Stomach (tissue), 9 donors: Measurements from ENCODE around the gene AWAT2. TPM values are rescaled to one million over a fixed set of nuclear protein-coding genes. Genes with fewer than 3 reads are reported as not detected.

Experiments
- DNase-seq, 2 donors: peaks; one replicate each; pipeline versions ENCODE4 v3.0.0 to v3.0.0-alpha.2; 2013 to 2019
- H3K27ac ChIP-seq, 5 donors: fragments of 200-600 bp in 4 of 5; sonication (generic) in 4 of 5; one replicate each; pipeline ENCODE4 v1.5.1; 2013 to 2019; ENCODE audit warnings: mild to moderate bottlenecking in 1 of 5, moderate library complexity in 1 of 5
- H3K27me3 ChIP-seq, 3 donors: fragments of 200-600 bp; sonication (generic); one replicate each; pipeline ENCODE4 v1.5.1; 2017 to 2019; ENCODE audit warnings: mixed run types in 1 of 3
- H3K36me3 ChIP-seq, 4 donors: fragments of 200-600 bp; sonication (generic); 1 replicate in 3 of 4; 2 replicates in 1 of 4; pipeline ENCODE4 v1.5.1; 2016 to 2019
- H3K4me1 ChIP-seq, 4 donors: fragments of 200-600 bp; sonication (generic); one replicate each; pipeline ENCODE4 v1.5.1; 2016 to 2019
- H3K4me3 ChIP-seq, 4 donors: fragments of 200-600 bp; sonication (generic) in 3 of 4; one replicate each; pipeline ENCODE4 v1.5.1; 2016 to 2019; ENCODE audit warnings: mild to moderate bottlenecking in 1 of 4
- H3K9me3 ChIP-seq, 4 donors: fragments of 200-600 bp; sonication (generic); one replicate each; pipeline ENCODE4 v1.5.1; 2016 to 2019
- CTCF ChIP-seq, 7 experiments: fragments of 450-650 bp in 4 of 7; fragments of 200-600 bp in 3 of 7; sonication (generic) in 3 of 7; IDR thresholded peaks; one replicate each; pipeline ENCODE4 v1.5.1; 2016 to 2019; ENCODE audit warnings: antibody characterized with exemption in 7 of 7, control low read depth in 2 of 7, mild to moderate bottlenecking in 1 of 7
- EP300 ChIP-seq: sonication (generic); formaldehyde crosslinking; IDR thresholded peaks from one replicate; pipeline ENCODE4 v1.6.1; 2017; ENCODE audit warnings: antibody characterized with exemption
- POLR2A ChIP-seq, 4 donors: fragments of 450-650 bp; IDR thresholded peaks; one replicate each; pipeline ENCODE4 v1.6.1; 2016; ENCODE audit warnings: antibody characterized with exemption in 4 of 4, control low read depth in 2 of 4, mild to moderate bottlenecking in 1 of 4, moderate library complexity in 1 of 4
- POLR2AphosphoS5 ChIP-seq, 3 donors: sonication (generic); formaldehyde crosslinking; IDR thresholded peaks; one replicate each; pipeline ENCODE4 v1.6.1; 2016; ENCODE audit warnings: antibody characterized with exemption in 3 of 3
- WGBS, 5 donors: extraction: QIAGEN DNeasy Blood & Tissue Kit in 3 of 5; methylation state at CpG; one replicate each; pipeline versions ENCODE4 v1.1.5 to v1.1.7; 2013 to 2018; 5-methylcytosine and 5-hydroxymethylcytosine counted together
- intact Hi-C: fragments of 100-400 bp; cut with DNase I; formaldehyde crosslinking; loops from one replicate; pipeline ENCODE4 v1.15.1; 2023; ENCODE audit warnings: low total_unique reads
- polyA plus RNA-seq, 3 donors: library from polyadenylated mRNA; stranded (reverse); fragments of 200-250 nt; gene quantifications; one replicate each; pipeline ENCODE4 v1.2.3, GENCODE V29; 2013
- total RNA-seq, 5 donors: library from RNA; depleted of rRNA; stranded (reverse); fragments of >200 nt; gene quantifications; one replicate each; pipeline versions ENCODE4 v1.1.0 to v1.2.3, GENCODE V29; 2014 to 2016
- donor health status: healthy with polysubstance abuse.
- donor health status: Bipolar disorder and iron deficiency.
- donor health status: healthy.

The AWAT2 gene
- total and polyA plus RNA-seq, 8 donors = not detected

- H3K27ac ChIP-seq = no peak within 1 kb of the TSS
- intact Hi-C loops = no loop called here
- H3K4me1 ChIP-seq = no peaks in the 10 kb centered on the region
- H3K4me3 ChIP-seq = no peak within 1 kb of the TSS
- H3K9me3 ChIP-seq = no peaks in the 10 kb centered on the region
- H3K27me3 ChIP-seq = peaks cover 0 to 20% (median 0%) of the 10 kb centered on the region in 3 donors
- DNase-seq = no peak
- no peak for TF ChIP-seq CTCF (IDR thresholded peaks at IDR 0.05)
- TF ChIP-seq POLR2AphosphoS5 (IDR thresholded peaks at IDR 0.05) = no peak
- no peak for TF ChIP-seq EP300
- TF ChIP-seq POLR2A (IDR thresholded peaks at IDR 0.05) = no peak
- 88 to 96% (median 92%) methylated on average over 11 to 14 of the region's 14 CpGs for WGBS, 5 donors
- no peaks in the 10 kb centered on the region for H3K36me3 ChIP-seq
Observed at GRCh38 chrX:70062076-70062475, 12.3 kb upstream of the AWAT2 start, which contains the start of gene OTUD6A. TSS of gene OTUD6A (plus strand) at chrX:70062457. CDS start at chrX:70062525, 68 bp downstream.

GRCh38 chrX:70054391-70054790, 4.7 kb upstream of the AWAT2 start:
- intact Hi-C loops = no loop called here
- Histone ChIP-seq H3K27me3 (peaks cover 0 to 13% (median 0%) of the 10 kb centered on the region in 3 donors), H3K4me3 (no peak overlapping the region), H3K9me3 (no peaks in the 10 kb centered on the region), H3K27ac (no peak overlapping the region), H3K36me3 (no peaks in the 10 kb centered on the region), H3K4me1 (no peaks in the 10 kb centered on the region)
- TF ChIP-seq POLR2AphosphoS5 (IDR thresholded peaks at IDR 0.05) = no peak
- TF ChIP-seq EP300 = no peak
- no peak for TF ChIP-seq CTCF (IDR thresholded peaks at IDR 0.05)
- no peak for TF ChIP-seq POLR2A (IDR thresholded peaks at IDR 0.05)
- DNase-seq = no peak
- 65 to 89% (median 87%) methylated on average over 4 to 5 of the region's 5 CpGs for WGBS, 5 donors

GRCh38 chrX:70052895-70053615, 3.3 kb upstream of the AWAT2 start:
- no peaks in the 10 kb centered on the region for H3K36me3 ChIP-seq
- no peak for TF ChIP-seq POLR2A (IDR thresholded peaks at IDR 0.05)
- no peak for TF ChIP-seq EP300
- TF ChIP-seq CTCF (IDR thresholded peaks at IDR 0.05) = no peak
- TF ChIP-seq POLR2AphosphoS5 (IDR thresholded peaks at IDR 0.05) = no peak
- no peak for DNase-seq
- no peak overlapping the region for H3K27ac ChIP-seq
- H3K4me3 ChIP-seq = no peak overlapping the region
- no peaks in the 10 kb centered on the region for H3K4me1 ChIP-seq
- H3K9me3 ChIP-seq = no peaks in the 10 kb centered on the region
- WGBS, 5 donors = 73 to 90% (median 78%) methylated on average over 6 to 11 of the region's 11 CpGs
- H3K27me3 ChIP-seq = peaks cover 0 to 13% (median 0%) of the 10 kb centered on the region in 3 donors
- intact Hi-C loops = no loop called here

- DNase-seq = no peak
- Histone ChIP-seq H3K4me3 (no peak overlapping the region), H3K9me3 (peaks cover 0 to 7% (median 0%) of the 10 kb centered on the region in 4 donors), H3K27me3 (peaks cover 0 to 10% (median 0%) of the 10 kb centered on the region in 3 donors), H3K36me3 (no peaks in the 10 kb centered on the region), H3K4me1 (no peaks in the 10 kb centered on the region), H3K27ac (no peak overlapping the region)
- WGBS, 5 donors = 71 to 88% (median 86%) methylated on average over 3 of the region's 3 CpGs
- intact Hi-C loops = no loop called here
- TF ChIP-seq CTCF (IDR thresholded peaks at IDR 0.05) = no peak
- TF ChIP-seq EP300 = no peak
- no peak for TF ChIP-seq POLR2AphosphoS5 (IDR thresholded peaks at IDR 0.05)
- TF ChIP-seq POLR2A (IDR thresholded peaks at IDR 0.05) = no peak
Observed at GRCh38 chrX:70049406-70049805, 332 bp downstream of the AWAT2 start.
